B cell (primary cell): Measurements from ENCODE around the gene RPTOR. TPM values are rescaled to one million over a fixed set of nuclear protein-coding genes. Genes with fewer than 3 reads are reported as not detected.

Experiments used
- ATAC-seq: fragments of 200-7000 bp; cut with Tn5 transposase; one replicate; pipeline ENCODE4 v1.10.0; 2021; ENCODE audit warnings: low read depth, mild to moderate bottlenecking, moderate number of reproducible peaks, moderate library complexity
- CTCF ChIA-PET: fragments of 350-600 bp; sonication (Branson Sonifier 250); formaldehyde crosslinking; loops from one replicate; lab custom pipeline; 2021; ENCODE audit warnings: antibody characterized with exemption, inconsistent platforms; lab: Charles Lee
- POLR2A ChIA-PET: fragments of 350-600 bp; sonication (Branson Sonifier 250); formaldehyde crosslinking; loops from one replicate; lab custom pipeline; 2021; ENCODE audit warnings: antibody characterized with exemption; lab: Charles Lee
- DNase-seq: peaks from one replicate; pipeline ENCODE4 v3.0.0; 2013
- H2AFZ ChIP-seq: 2 replicates; pipeline ENCODE4 v1.6.1; 2012; ENCODE audit warnings: mild to moderate bottlenecking, low read depth, low read length; ENCODE audit not compliant: insufficient read depth, poor library complexity, severe bottlenecking
- H3K27ac ChIP-seq, 2 donors: 1 replicate in 1 of 2; 2 replicates in 1 of 2; pipeline ENCODE4 v1.5.1; 2012 to 2013; ENCODE audit warnings: low read length in 2 of 2, mild to moderate bottlenecking in 2 of 2, moderate library complexity in 1 of 2
- H3K27me3 ChIP-seq, 4 experiments: fragments of 200-600 bp in 1 of 4; sonication (generic) in 1 of 4; replicated peaks in 1 of 4; 1 replicate in 2 of 4; 2 replicates in 2 of 4; pipeline versions ENCODE4 v1.6.1 to v1.7.0; 2013 to 2016; ENCODE audit warnings: low read length in 3 of 4, mild to moderate bottlenecking in 2 of 4, mixed read lengths in 1 of 4, moderate library complexity in 1 of 4; ENCODE audit not compliant: insufficient read depth in 4 of 4, control insufficient read depth in 3 of 4; ENCODE audit errors: control extremely low read depth in 1 of 4
- H3K36me3 ChIP-seq, 2 experiments: replicated peaks in 1 of 2; 1 replicate in 1 of 2; 2 replicates in 1 of 2; pipeline versions ENCODE4 v1.6.1 to v1.7.1; 2013; ENCODE audit warnings: low read length in 1 of 2; ENCODE audit not compliant: insufficient read depth in 2 of 2, control insufficient read depth in 1 of 2; ENCODE audit errors: control extremely low read depth in 1 of 2, extremely low read depth in 1 of 2
- H3K4me1 ChIP-seq, 2 donors: fragments of 200-600 bp in 1 of 2; sonication (generic) in 1 of 2; 1 replicate in 1 of 2; 2 replicates in 1 of 2; pipeline versions ENCODE4 v1.5.1 to v1.6.1; 2013 to 2017; ENCODE audit warnings: low read length in 2 of 2; ENCODE audit not compliant: control insufficient read depth in 2 of 2, insufficient read depth in 2 of 2
- H3K4me2 ChIP-seq: replicated peaks from 2 replicates; pipeline ENCODE3; 2012; ENCODE audit warnings: mild to moderate bottlenecking, low read depth, low read length; ENCODE audit not compliant: poor library complexity, severe bottlenecking
- H3K4me3 ChIP-seq, 5 experiments: fragments of 200-600 bp in 1 of 5; sonication (generic) in 1 of 5; 1 replicate in 3 of 5; 2 replicates in 2 of 5; pipeline versions ENCODE4 v1.5.1 to v1.7.0; 2011 to 2016; ENCODE audit warnings: low read length in 4 of 5, mild to moderate bottlenecking in 4 of 5, low read depth in 2 of 5, control low read depth in 1 of 5, moderate library complexity in 1 of 5; ENCODE audit not compliant: insufficient read depth in 1 of 5; ENCODE audit errors: control extremely low read depth in 1 of 5, extremely low read depth in 1 of 5
- H3K79me2 ChIP-seq: fragments of 200-600 bp; sonication (generic); one replicate; pipeline ENCODE4 v1.6.0; 2016; ENCODE audit warnings: low read length; ENCODE audit not compliant: control insufficient read depth, insufficient read depth
- H3K9ac ChIP-seq: fragments of 200-600 bp; sonication (generic); 2 replicates; pipeline ENCODE4 v1.6.1; 2017; ENCODE audit warnings: mild to moderate bottlenecking, low read length, moderate library complexity
- H3K9me3 ChIP-seq, 3 donors: one replicate each; pipeline versions ENCODE4 v1.6.1 to v1.7.1; 2013; ENCODE audit warnings: low read length in 2 of 3; ENCODE audit not compliant: control insufficient read depth in 2 of 3, insufficient read depth in 1 of 3; ENCODE audit errors: control extremely low read depth in 1 of 3
- H4K20me1 ChIP-seq: 2 replicates; pipeline ENCODE4 v1.6.0; 2012; ENCODE audit warnings: mild to moderate bottlenecking, low read length; ENCODE audit not compliant: insufficient read depth, control insufficient read depth, poor library complexity, severe bottlenecking
- H3K27ac Mint-ChIP-seq: one replicate; pipeline ENCODE4 v1.8.0; 2021; ENCODE audit warnings: mixed read lengths
- H3K27me3 Mint-ChIP-seq: one replicate; pipeline ENCODE4 v1.8.0; 2021; ENCODE audit warnings: mixed read lengths
- H3K4me1 Mint-ChIP-seq: one replicate; pipeline ENCODE4 v1.8.0; 2021; ENCODE audit warnings: mixed read lengths
- H3K4me3 Mint-ChIP-seq: one replicate; pipeline ENCODE4 v1.8.0; 2021; ENCODE audit warnings: mixed read lengths
- H3K9me3 Mint-ChIP-seq: one replicate; pipeline ENCODE4 v1.8.0; 2022; ENCODE audit warnings: mixed read lengths; ENCODE audit not compliant: insufficient read depth
- CTCF ChIP-seq: fragments of 200-600 bp; IDR thresholded peaks from one replicate; pipeline ENCODE4 v1.8.0; 2022; ENCODE audit warnings: antibody characterized with exemption, mild to moderate bottlenecking
- EZH2 ChIP-seq: IDR thresholded peaks from 2 replicates; pipeline ENCODE4 v1.6.1; 2012; ENCODE audit warnings: borderline replicate concordance, low read depth, mild to moderate bottlenecking, moderate library complexity, low read length; ENCODE audit not compliant: insufficient read depth, poor library complexity, severe bottlenecking
- WGBS: methylation state at CpG from one replicate; pipeline ENCODE4 v1.1.5; 2013; ENCODE audit warnings: missing lambda C conversion rate; ENCODE audit not compliant: insufficient coverage; 5-methylcytosine and 5-hydroxymethylcytosine counted together
- intact Hi-C: fragments of 100-400 bp; cut with micrococcal nuclease; formaldehyde crosslinking; loops from one replicate; pipeline ENCODE4 v1.10.0; 2022
- polyA plus RNA-seq: library from polyadenylated mRNA; depleted of rRNA; stranded (reverse); fragments of >200 nt; gene quantifications from 2 replicates; pipeline ENCODE4 v1.2.3, GENCODE V29; 2012
- total RNA-seq, 2 donors: library from RNA; stranded (reverse); fragments of 120-200 nt in 1 of 2; gene quantifications; 1 replicate in 1 of 2; 2 replicates in 1 of 2; pipeline versions ENCODE4 v1.2.3 to v1.2.4, GENCODE V29; 2013 to 2022

RPTOR gene
- total and polyA plus RNA-seq, 2 donors (not counting 1 experiment from before 2014, with no cell fraction given) = 13.4 to 58.8 TPM

- ChIA-PET CTCF (no interaction called here), POLR2A (no interaction called here)
- no peak overlapping the region for H2AFZ ChIP-seq
- no peak for DNase-seq
- peaks cover 93% of the 10 kb centered on the region for H3K79me2 ChIP-seq
- H3K4me3 ChIP-seq = no peak overlapping the region
- TF ChIP-seq CTCF (no peak), EZH2 (no peak)
- H3K4me1 Mint-ChIP-seq = peaks cover 57% of the 10 kb centered on the region
- no peak overlapping the region for H3K4me2 ChIP-seq
- no peak overlapping the region for H3K27ac ChIP-seq
- 94% methylated on average over 5 of the region's 5 CpGs for WGBS
- intact Hi-C loops = no loop called here
- no peak overlapping the region for H3K4me3 Mint-ChIP-seq
- no peaks in the 10 kb centered on the region for H3K9me3 Mint-ChIP-seq
- H3K4me1 ChIP-seq = peaks cover 7 to 22% of the 10 kb centered on the region in 2 donors
- H3K27ac Mint-ChIP-seq = no peak overlapping the region
- H3K27me3 ChIP-seq = no peaks in the 10 kb centered on the region
- no peak overlapping the region for H3K9ac ChIP-seq
- H3K9me3 ChIP-seq = peaks cover 0 to 3% (median 0%) of the 10 kb centered on the region in 3 donors
- no peaks in the 10 kb centered on the region for H3K27me3 Mint-ChIP-seq
- no peak for ATAC-seq
- H4K20me1 ChIP-seq = peaks cover 54% of the 10 kb centered on the region
- H3K36me3 ChIP-seq = no peaks in the 10 kb centered on the region
Observed at GRCh38 chr17:80609757-80610156, 65.1 kb downstream of the RPTOR start.

GRCh38 chr17:80611816-80612215 is 67.2 kb downstream of the RPTOR start:
- Histone ChIP-seq H2AFZ (no peak overlapping the region), H3K27me3 (no peaks in the 10 kb centered on the region), H3K27ac (no peak overlapping the region), H3K4me1 (peaks cover 7 to 11% of the 10 kb centered on the region in 2 donors), H3K9me3 (peaks cover 0 to 3% (median 0%) of the 10 kb centered on the region in 3 donors), H3K79me2 (peaks cover 89% of the 10 kb centered on the region), H4K20me1 (peaks cover 60% of the 10 kb centered on the region), H3K36me3 (no peaks in the 10 kb centered on the region), H3K9ac (no peak overlapping the region), H3K4me2 (no peak overlapping the region), H3K4me3 (no peak overlapping the region)
- WGBS = no CpG with 5 or more reads among the region's 1 CpG
- ChIA-PET CTCF (no interaction called here), POLR2A (no interaction called here)
- DNase-seq (no peak), ATAC-seq (no peak)
- Mint-ChIP-seq H3K9me3 (no peaks in the 10 kb centered on the region), H3K27me3 (no peaks in the 10 kb centered on the region), H3K27ac (no peak overlapping the region), H3K4me3 (no peak overlapping the region), H3K4me1 (peaks cover 47% of the 10 kb centered on the region)
- no peak for TF ChIP-seq CTCF
- no peak for TF ChIP-seq EZH2
- intact Hi-C loops = no loop called here
